Measurements from ENCODE around the gene NUP188. TPM values are rescaled to one million over a fixed set of nuclear protein-coding genes. Genes with fewer than 3 reads are reported as not detected.
"Not testable (repeated sequence)": the region's sequence is repeated elsewhere in the genome, so short reads cannot be mapped to it uniquely, and the experiment has no call there.

NUP188 gene
- total RNA-seq, 1 donor from 2014 or later, result 16.0 TPM

DNA sequence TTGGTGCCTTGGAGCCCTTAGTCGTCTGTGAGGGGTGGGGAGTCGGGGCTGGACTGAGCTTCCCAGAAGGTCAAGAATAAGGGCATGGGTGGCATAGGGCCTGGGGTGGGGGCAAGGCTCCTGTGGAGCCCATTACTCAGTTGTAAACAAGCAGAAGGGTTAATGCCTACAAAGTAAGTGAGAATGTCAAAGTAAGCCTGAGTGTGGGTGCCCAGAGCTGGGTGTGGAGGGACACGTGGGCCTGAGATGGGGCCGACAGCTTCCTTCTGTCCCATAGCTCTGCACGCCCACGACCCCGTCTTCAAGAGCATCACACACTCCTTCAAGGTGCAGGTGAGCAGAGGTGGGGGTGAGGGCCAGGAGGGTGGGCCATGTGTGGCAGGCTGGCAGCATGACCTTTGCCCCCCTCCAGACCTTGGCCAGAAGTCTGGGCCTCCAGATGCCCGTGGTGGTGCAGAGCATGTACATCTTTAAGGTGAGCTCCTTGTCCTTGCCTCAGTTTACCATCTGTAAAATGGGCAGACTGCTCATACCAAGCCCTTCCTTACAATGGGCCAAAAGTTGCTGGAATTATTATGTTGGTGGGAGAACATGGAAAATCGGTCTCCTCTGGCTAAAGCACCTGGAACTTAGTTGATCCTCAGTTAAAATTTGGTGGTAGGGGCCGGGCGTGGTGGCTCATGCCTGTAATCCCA, 11.2 kb upstream of the NUP188 start:
- no peak for DNase-seq (ENCODE audit: missing footprints)

DNA sequence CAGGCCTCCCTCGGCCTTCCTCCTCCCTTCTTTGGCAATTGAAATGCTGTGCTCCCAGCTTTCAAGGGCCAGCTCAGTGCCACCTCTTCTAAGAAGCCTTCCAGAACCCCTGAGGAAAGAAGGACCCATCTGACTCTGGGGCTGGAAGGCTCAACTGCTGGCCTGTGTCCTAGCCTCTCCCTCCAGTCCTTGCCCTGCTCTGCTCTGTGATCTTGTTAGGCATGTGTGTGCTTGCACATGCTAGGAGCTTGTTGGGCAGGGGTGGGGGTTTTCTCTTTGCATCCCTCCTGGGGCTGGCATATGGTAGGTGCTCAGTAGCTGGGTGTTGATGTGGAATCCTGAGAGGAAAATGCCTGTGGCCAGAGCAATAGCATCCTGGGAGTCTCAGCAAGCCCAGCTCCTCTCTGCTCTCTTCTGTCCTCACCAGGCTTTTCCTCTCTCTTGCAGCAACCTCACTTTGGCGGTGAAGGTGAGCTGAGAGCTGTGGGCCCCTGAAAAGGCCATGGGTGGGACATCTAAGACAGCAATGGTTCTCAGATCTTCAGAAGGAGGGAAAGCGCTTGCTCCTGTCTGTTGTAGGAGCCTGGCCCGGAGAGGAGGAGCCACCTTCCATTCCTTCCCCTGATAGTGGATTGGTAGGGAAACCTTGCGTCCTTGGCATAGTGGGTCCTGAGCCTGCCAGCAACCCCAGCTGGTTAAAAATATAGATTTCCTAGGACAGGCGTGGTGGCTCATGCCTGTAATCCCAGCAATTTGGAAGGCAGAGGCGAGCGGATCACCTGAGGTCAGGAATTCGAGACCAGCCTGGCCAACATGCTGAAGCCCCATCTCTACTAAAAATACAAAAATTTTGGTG, 10.0 kb upstream of the NUP188 start:
- DNase-seq (ENCODE audit: missing footprints) (peak; percentile 33), ATAC-seq (no peak)
- intact Hi-C loops (cut with DNase I), result no loop called here

More for the DNA sequence above, 11.2 kb upstream of the NUP188 start:
- no peak for ATAC-seq
- intact Hi-C loops (cut with DNase I), result no loop called here

GRCh38 chr9:128940271-128940921, 7.1 kb upstream of the NUP188 start:
- intact Hi-C loops (cut with DNase I), result no loop called here
- DNase-seq (ENCODE audit: missing footprints) (peak; percentile 50), ATAC-seq (no peak)

DNA sequence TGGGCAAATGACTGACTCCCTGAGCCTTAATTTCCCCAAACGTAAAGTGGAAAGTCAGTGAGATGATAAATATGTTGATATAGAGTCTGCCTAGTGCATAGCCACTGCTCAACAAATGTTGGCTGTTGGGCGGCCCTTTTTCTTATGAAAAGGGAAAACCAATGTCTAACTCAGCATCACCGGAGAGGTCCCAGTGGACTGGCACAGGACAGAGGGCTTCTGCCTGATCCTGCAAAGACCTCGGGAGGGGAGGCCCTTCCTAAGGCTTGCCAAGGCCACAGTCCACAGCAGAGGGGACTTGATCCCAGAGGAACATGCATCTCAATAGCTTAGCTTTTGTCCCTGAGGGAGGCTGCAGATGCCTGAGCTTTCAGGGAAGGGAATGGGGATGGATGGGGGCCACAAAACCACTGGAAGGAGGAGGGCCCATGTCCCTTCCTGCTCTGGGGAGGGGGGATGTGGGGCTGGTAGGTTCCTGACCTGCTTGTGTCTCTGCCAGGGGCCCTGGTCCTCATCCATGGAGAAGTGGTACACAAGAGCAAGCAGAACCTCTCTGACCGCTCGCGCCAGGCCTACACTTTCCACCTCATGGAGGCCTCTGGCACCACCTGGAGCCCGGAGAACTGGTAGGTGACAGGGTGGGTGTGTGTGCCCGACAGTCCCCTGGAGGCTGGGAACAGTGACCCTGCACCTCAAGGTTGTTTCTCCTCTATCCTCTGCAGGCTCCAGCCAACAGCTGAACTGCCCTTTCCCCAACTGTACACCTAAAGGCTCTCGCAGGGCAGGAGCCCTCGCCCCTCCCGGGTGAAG, 6.3 kb upstream of the NUP188 start:
- DNase-seq (ENCODE audit: missing footprints), result no peak
- ATAC-seq, result no peak
- intact Hi-C loops (cut with DNase I), result no loop called here

GRCh38 chr9:128943832-128944620, 3.5 kb upstream of the NUP188 start:
- DNase-seq (ENCODE audit: missing footprints), result no peak
- no peak for ATAC-seq
- intact Hi-C loops (cut with DNase I), result no loop called here

DNA sequence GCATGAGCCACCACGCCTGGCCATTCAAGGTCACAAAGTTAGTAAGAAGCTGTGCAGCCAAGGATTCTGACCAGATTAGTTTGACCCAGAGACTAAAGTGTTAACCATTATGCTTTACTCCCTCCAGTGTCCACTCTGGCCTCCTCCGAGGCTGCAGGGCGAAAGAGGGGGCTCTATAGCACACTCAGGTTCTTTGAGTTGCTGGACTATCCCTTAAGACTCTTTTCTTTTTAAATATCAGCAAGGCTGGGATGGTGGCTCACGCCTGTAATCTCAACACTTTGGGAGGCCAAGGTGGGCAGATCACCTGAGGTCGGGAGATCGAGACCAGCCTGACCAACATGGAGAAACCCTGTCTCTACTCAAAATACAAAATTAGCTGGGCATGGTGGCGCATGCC, 2.5 kb upstream of the NUP188 start:
- ATAC-seq; intact Hi-C loops (cut with DNase I); DNase-seq (ENCODE audit: missing footprints): not testable (repeated sequence)

GRCh38 chr9:128945798-128946501, 1.5 kb upstream of the NUP188 start:
- intact Hi-C loops (cut with DNase I), result no loop called here
- ATAC-seq (no peak), DNase-seq (ENCODE audit: missing footprints) (no peak)

DNA sequence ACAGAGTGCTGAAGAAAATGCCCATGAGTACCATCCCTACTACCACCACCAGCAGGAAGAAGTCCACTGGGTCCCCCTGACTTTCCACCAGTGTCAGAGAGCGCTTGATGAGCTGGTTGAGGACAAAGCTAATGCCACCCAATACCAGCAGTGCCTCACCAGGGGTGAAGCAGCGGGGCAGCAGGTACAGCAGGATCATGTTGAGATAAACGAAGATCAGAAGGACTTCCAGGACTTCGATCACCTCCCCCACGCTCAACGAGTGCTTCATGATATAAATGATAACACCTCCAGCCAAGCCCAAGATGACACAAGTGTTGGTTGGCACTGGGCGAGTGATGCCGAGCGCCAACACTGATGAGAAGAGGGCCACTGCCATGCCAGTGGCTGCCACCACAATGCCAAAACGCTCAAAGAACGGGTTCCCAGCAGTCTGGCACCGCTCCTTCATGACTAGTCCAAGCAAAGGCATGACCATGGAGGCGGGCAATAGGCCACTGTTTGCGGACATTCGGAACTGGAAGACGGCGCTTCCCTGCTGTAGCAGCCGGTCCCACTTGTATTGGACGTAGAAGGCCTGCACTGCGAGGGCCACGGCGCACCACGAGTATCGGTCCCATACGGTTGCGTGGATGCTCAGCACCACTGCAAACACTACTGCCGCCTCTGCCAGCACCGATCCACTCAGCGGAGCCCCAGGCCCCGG, 775 bp upstream of the NUP188 start:
- intact Hi-C loops (cut with DNase I), result no loop called here
- no peak for DNase-seq (ENCODE audit: missing footprints)

DNA sequence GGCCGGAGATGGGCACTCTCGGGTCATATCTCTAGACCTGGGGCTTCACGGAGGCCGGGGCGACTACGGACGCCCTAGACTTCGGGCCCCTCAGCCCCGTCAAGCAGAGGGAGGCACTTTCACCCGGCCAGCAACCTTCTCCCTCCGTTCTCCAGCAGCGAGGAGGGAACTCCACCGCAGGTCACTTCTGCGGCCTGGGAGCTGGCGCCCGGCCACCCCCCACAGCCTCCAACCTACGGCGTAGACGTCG, 297 bp upstream of the NUP188 start:
- intact Hi-C loops (cut with DNase I), result no loop called here

More for the DNA sequence above, 775 bp upstream of the NUP188 start:
- peak; percentile 35 for ATAC-seq

DNA sequence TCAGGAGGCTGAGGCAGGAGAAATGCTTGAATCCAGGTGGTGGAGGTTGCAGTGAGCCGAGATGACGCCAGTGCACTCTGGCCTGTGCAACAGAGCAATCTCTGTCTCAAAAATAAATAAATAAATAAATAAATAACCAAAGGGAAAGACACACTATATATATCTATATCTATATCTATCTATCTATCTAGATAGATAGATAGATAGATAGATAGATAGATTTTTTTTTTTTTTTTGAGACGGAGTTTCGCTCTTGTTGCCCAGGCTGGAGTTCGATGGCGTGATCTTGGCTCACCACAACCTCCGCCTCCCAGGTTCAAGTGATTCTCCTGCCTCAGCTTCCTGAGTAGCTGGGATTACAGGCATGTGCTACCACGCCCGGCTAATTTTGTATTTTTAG, 13.9 kb downstream of the NUP188 start:
- intact Hi-C loops (cut with DNase I); ATAC-seq; DNase-seq (ENCODE audit: missing footprints): not testable (repeated sequence)

More for the DNA sequence above, 297 bp upstream of the NUP188 start:
- ATAC-seq, result no peak
- no peak for DNase-seq (ENCODE audit: missing footprints)

DNA sequence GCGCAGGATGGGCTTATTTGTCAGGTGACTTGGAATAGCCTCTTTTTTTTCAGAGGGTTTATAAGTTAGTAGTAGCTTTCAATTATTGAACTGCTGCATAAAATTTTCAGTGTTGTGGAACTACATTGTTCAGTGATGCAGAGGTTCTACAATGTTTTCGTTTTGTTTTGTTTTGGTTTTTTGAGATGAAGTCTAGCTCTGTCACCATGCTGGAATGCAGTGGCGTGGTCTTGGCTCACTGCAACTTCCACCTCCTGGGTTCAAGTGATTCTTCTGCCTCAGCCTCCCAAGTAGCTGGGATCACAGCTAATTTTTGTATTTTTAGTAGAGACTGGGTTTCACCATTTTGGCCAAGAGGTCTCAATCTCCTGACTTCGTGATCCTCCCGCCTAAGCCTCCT, 22.0 kb downstream of the NUP188 start:
- no peak for DNase-seq (ENCODE audit: missing footprints)
- ATAC-seq, result no peak
- intact Hi-C loops (cut with DNase I), result no loop called here

GRCh38 chr9:128972956-128973355, 25.5 kb downstream of the NUP188 start:
- DNase-seq (ENCODE audit: missing footprints) (no peak), ATAC-seq (no peak)
- intact Hi-C loops (cut with DNase I), result loop anchor here (10.0 kb wide), 1 partner anchor 368 kb away; no protein-coding TSS in a partner anchor

DNA sequence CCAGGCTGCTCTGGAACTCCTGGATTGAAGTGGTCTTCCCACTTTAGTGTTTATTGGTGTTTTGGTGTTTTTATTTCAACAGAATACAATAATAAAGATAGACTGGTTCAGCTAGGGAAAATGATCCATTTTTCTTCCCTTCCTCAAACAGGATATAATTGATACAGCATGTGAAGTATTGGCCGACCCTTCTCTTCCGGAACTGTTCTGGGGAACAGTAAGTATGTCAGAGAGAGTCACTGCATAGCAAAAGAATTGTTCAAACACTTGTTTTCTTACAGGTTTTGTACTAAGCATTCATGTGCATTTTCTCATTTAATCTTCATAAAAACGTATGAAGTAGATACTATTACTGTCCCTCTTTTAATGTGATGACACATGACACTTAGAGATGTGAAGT, 31.6 kb downstream of the NUP188 start:
- DNase-seq (ENCODE audit: missing footprints) (no peak), ATAC-seq (no peak)
- intact Hi-C loops (cut with DNase I), result loop anchor here (10.0 kb wide), 1 partner anchor 374 kb away; no protein-coding TSS in a partner anchor

GRCh38 chr9:128983536-128983935, 36.0 kb downstream of the NUP188 start:
- intact Hi-C loops (cut with DNase I), result no loop called here
- no peak for DNase-seq (ENCODE audit: missing footprints)

DNA sequence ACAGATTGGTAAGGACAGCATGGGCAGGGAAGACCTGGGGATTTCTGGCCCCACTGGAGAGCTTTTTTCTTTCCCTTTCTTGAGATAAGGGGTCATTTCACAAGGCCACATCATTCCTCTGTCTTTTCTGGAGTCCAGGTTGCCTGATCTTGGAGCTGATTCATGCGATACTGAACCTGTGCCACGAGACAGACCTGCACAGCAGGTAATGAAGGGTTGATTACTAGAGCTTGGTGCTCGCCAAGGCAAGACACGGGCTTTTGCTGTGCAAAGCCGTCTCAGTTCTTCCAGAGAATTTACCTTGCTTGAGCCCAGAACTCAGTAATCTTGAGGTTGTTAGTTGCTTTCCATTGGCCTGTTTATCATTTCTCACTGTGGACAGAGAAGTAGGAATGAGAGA, 39.2 kb downstream of the NUP188 start:
- ATAC-seq (no peak), DNase-seq (ENCODE audit: missing footprints) (no peak)
- intact Hi-C loops (cut with DNase I), result no loop called here

More at GRCh38 chr9:128983536-128983935, 36.0 kb downstream of the NUP188 start:
- ATAC-seq, result no peak

GRCh38 chr9:128987805-128988204, 40.3 kb downstream of the NUP188 start:
- intact Hi-C loops (cut with DNase I), result no loop called here
- no peak for DNase-seq (ENCODE audit: missing footprints)
- ATAC-seq, result no peak

- intact Hi-C loops (cut with DNase I), result no loop called here
- DNase-seq (ENCODE audit: missing footprints) (no peak), ATAC-seq (no peak)
These were observed 45.5 kb downstream of the NUP188 start for GRCh38 chr9:128992995-128993394.
